ENCODE results near the gene ZFAND2A. TPM values are rescaled to one million over a fixed set of nuclear protein-coding genes. Genes with fewer than 3 reads are reported as not detected.
A peak's percentile ranks its signal among the peaks of the same experiment; 100 is the strongest.
"Not testable (repeated sequence)": the region's sequence is repeated elsewhere in the genome, so short reads cannot be mapped to it uniquely, and the experiment has no call there.

ZFAND2A gene, protein sequence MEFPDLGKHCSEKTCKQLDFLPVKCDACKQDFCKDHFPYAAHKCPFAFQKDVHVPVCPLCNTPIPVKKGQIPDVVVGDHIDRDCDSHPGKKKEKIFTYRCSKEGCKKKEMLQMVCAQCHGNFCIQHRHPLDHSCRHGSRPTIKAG
- total RNA-seq: 10 to 100 TPM; 29.4 to 34.6 TPM

DNA sequence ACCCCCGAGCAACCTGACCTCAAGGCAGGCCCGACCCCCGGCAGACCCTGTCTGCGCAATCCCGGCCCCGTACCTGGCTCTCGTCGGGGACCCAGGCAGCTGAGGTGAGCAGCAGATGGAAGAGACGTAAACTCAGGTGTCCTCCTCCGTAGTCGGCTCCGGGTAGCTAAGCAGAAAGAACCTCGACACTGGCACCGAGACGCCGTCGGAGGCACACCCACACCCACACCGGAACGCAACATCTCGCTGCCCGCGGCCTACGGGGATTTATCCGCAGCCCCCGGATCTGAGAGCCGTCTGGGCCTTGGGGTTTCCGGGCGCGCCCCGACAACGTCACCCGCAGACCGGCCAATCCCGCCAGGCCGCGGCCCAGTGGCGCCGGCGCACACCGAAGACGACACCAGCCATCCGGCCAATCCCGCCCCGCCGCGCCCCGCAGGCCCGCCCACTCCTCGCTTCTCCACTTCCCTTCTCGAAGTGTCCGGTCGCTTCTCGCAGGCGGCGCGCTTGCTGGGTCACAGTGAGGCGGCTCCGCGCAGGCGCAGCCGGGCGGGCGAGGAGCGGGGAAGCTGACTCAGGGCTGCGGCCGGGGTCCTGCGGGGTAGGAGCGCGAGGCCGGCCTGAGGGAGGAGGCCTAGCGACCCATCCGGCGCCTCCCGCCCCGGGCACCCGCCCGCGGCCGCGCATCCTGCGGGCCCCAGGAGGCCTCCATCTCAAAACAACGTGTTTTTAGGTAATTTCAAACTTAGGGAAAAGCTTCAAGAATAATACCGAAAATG, at the start of gene ZFAND2A:
ZFAND2A (minus strand) TSS at position 306 of the 779 bp plus-strand sequence. CDS start 1,984 bp downstream, outside the sequence.
- Mint-ChIP-seq H3K27ac (peak within 1 kb of the TSS; percentile 85), H3K9me3 (no peaks in the 10 kb centered on the region), H3K36me3 (ENCODE audit: low read depth) (peaks cover 32% of the 10 kb centered on the region), H3K4me1 (peaks cover 37% of the 10 kb centered on the region), H3K27me3 (no peaks in the 10 kb centered on the region), H3K4me3 (peak within 1 kb of the TSS; percentile 84)
- peak; percentile 99 for DNase-seq
- ChIA-PET POLR2A (interaction anchor here (0.8 to 4.3 kb wide), 17 partner anchors 8 to 328 kb away, joined by 3 to 37 read pairs (median 5); partner anchors contain the start of genes COX19 and GPR146), CTCF (interaction anchor here (0.8 to 6.8 kb wide), 6 partner anchors 10 to 95 kb away, joined by 3 to 37 read pairs (median 4); a partner anchor contains a TSS)

DNA sequence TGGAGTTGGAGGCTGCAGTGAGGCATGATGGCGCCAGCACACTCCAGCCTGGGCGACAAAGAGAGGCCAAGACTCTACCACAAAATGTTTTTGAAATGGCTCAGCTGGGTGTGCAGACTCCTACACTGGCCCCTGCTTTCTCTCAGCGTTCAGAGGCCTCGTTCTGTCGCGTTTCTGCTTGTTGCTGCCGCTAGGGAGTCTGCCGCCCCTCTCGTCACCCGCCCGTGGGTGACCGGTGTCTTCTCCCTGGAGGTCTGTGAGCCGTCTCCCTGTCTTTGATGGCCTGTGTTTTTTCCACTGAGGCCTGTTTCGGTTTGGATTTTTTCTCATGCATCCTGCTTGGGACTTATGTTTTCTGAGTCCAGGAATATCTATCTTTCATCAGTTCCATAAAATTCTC, 49.1 kb upstream of the ZFAND2A start:
- no peaks in the 10 kb centered on the region for H3K4me1 Mint-ChIP-seq
- ChIA-PET POLR2A (no interaction called here), CTCF (no interaction called here)
- H3K27me3 Mint-ChIP-seq: peaks cover 30% of the 10 kb centered on the region
- H3K27ac Mint-ChIP-seq: no peak overlapping the region
- no peak overlapping the region for H3K4me3 Mint-ChIP-seq
- no peaks in the 10 kb centered on the region for H3K9me3 Mint-ChIP-seq
- no peaks in the 10 kb centered on the region for H3K36me3 Mint-ChIP-seq (ENCODE audit: low read depth)
- DNase-seq: no peak

- H3K9me3 Mint-ChIP-seq; H3K27ac Mint-ChIP-seq; CTCF ChIA-PET; H3K36me3 Mint-ChIP-seq (ENCODE audit: low read depth); H3K4me1 Mint-ChIP-seq; DNase-seq; H3K4me3 Mint-ChIP-seq; POLR2A ChIA-PET: not testable (repeated sequence)
- peaks cover 19% of the 10 kb centered on the region for H3K27me3 Mint-ChIP-seq
Observed at GRCh38 chr7:1205742-1206141, 45.7 kb upstream of the ZFAND2A start.

DNA sequence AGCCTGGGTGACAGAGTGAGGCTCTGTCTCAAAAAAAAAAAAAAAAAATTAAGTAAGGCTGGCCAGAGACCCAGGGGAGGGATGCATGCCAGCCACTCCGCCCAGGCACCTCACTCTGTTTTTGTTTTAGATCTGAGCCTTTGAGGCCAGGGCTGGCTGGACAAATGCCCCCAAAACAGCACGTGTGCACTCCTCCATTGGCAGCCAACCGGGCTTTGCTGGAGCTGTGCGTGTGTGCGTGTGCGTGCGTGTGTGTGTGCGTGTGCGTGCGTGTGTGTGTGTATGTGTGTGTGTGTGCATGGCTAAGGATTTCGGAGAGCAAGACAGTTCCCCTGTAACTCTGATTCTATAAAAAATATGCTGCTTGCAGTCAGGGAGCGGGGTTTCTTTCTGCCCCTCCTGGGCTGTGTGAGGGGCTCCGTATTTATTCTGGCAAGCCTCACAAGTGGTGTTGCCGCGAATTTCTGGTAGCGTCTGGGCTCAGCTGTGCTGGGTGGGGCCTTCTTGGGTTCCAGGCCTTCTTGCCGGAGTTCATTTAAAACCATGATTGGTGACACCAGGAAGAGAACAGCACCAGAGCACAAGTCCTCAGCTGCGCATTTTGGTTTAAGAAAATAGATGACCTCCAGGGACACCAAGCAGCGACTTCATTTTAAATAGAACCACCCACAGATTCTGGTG, 44.6 kb upstream of the ZFAND2A start:
- H3K27me3 Mint-ChIP-seq: peaks cover 10% of the 10 kb centered on the region
- CTCF ChIA-PET: no interaction called here
- no peak overlapping the region for H3K4me3 Mint-ChIP-seq
- no peaks in the 10 kb centered on the region for H3K36me3 Mint-ChIP-seq (ENCODE audit: low read depth)
- H3K9me3 Mint-ChIP-seq: no peaks in the 10 kb centered on the region
- POLR2A ChIA-PET: no interaction called here
- H3K27ac Mint-ChIP-seq: no peak overlapping the region
- no peaks in the 10 kb centered on the region for H3K4me1 Mint-ChIP-seq
- DNase-seq: no peak

GRCh38 chr7:1202914-1203313, 42.9 kb upstream of the ZFAND2A start:
- H3K36me3 Mint-ChIP-seq (ENCODE audit: low read depth); H3K9me3 Mint-ChIP-seq; H3K4me3 Mint-ChIP-seq; DNase-seq; H3K27ac Mint-ChIP-seq; POLR2A ChIA-PET; H3K27me3 Mint-ChIP-seq; CTCF ChIA-PET; H3K4me1 Mint-ChIP-seq: not testable (repeated sequence)

DNA sequence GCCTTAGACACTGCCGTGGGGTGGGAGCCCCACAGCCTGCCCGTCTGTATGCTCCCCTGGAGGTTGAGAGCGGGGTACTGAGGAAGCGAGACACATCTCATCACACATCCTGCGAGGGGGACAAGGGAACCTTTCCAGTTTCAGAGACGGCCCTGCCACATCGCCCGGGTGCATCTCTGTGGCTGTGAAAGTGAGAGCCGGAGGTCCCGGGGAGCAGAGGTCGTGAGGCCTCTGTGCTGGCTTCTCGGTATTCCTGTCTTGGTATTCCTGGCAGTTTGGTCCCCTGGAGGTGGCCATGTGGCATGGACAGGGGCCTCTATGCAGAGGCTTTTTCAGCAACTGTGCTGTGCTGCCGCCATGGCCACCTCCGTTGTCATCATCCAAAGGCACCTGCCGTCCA, 41.9 kb upstream of the ZFAND2A start:
- Mint-ChIP-seq H3K27me3 (peaks cover 4% of the 10 kb centered on the region), H3K36me3 (ENCODE audit: low read depth) (no peaks in the 10 kb centered on the region), H3K4me1 (no peaks in the 10 kb centered on the region), H3K4me3 (no peak overlapping the region), H3K27ac (no peak overlapping the region), H3K9me3 (no peaks in the 10 kb centered on the region)
- ChIA-PET CTCF (no interaction called here), POLR2A (no interaction called here)
- DNase-seq: no peak

- DNase-seq: no peak
- H3K4me3 Mint-ChIP-seq: no peak overlapping the region
- POLR2A ChIA-PET: no interaction called here
- H3K27me3 Mint-ChIP-seq: peaks cover 6% of the 10 kb centered on the region
- H3K9me3 Mint-ChIP-seq: no peaks in the 10 kb centered on the region
- no peaks in the 10 kb centered on the region for H3K36me3 Mint-ChIP-seq (ENCODE audit: low read depth)
- H3K4me1 Mint-ChIP-seq: no peaks in the 10 kb centered on the region
- H3K27ac Mint-ChIP-seq: no peak overlapping the region
- CTCF ChIA-PET: no interaction called here
Observed at GRCh38 chr7:1200045-1200444, 40.0 kb upstream of the ZFAND2A start.

DNA sequence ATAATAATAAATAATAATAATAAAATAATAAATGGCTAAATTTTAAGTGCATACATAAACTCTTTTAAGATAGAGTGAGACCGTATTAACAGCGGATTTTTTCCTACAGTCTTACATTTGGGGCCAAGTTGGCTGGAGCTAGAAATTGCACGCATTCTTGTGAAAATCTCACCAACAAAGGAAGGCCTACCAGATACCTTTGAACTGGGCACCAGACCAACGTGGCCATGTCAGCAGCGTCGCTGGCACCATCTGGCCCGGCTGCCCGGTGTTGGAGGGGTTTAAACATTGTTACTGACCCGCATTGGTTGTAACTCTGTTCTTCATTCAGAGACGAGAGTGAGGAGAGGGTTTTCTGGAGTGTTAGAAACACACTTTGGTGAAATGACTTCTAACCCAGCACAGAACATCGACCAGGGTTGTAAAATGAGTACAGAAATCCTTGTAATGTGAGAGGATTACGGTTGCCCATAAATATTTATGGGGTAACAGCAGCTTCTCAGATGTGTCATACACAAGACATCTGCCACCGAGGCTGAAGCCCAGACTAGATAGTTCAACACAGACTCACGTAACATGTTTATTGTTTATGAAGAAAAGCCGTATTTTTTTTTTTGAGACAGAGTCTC, 38.1 kb upstream of the ZFAND2A start:
- H3K4me3 Mint-ChIP-seq: no peak overlapping the region
- no peaks in the 10 kb centered on the region for H3K9me3 Mint-ChIP-seq
- no peak for DNase-seq
- H3K27ac Mint-ChIP-seq: no peak overlapping the region
- ChIA-PET CTCF (no interaction called here), POLR2A (no interaction called here)
- peaks cover 7% of the 10 kb centered on the region for H3K27me3 Mint-ChIP-seq
- no peaks in the 10 kb centered on the region for H3K36me3 Mint-ChIP-seq (ENCODE audit: low read depth)
- peaks cover 7% of the 10 kb centered on the region for H3K4me1 Mint-ChIP-seq

GRCh38 chr7:1196950-1197349, 37.0 kb upstream of the ZFAND2A start:
- ChIA-PET POLR2A (no interaction called here), CTCF (no interaction called here)
- Mint-ChIP-seq H3K27ac (no peak overlapping the region), H3K27me3 (peaks cover 7% of the 10 kb centered on the region), H3K4me1 (peaks cover 18% of the 10 kb centered on the region), H3K9me3 (no peaks in the 10 kb centered on the region), H3K36me3 (ENCODE audit: low read depth) (peaks cover 5% of the 10 kb centered on the region), H3K4me3 (no peak overlapping the region)
- no peak for DNase-seq

DNA sequence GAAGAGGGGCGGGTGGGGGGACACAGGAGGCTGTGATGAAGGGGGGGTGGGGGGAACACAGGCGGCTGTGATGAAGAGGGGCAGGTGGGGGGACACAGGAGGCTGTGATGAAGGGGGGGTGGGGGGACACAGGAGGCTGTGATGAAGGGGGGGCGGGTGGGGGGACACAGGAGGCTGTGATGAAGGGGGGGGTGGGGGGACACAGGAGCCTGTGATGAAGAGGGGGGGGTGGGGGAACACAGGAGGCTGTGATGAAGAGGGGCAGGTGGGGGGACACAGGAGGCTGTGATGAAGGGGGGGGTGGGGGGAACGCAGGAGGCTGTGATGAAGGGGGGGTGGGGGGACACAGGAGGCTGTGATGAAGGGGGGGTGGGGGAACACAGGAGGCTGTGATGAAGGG, 36.4 kb upstream of the ZFAND2A start:
- DNase-seq; H3K9me3 Mint-ChIP-seq; H3K36me3 Mint-ChIP-seq (ENCODE audit: low read depth); H3K27me3 Mint-ChIP-seq; H3K4me3 Mint-ChIP-seq; H3K27ac Mint-ChIP-seq; CTCF ChIA-PET; POLR2A ChIA-PET: not testable (repeated sequence)
- H3K4me1 Mint-ChIP-seq: peaks cover 23% of the 10 kb centered on the region

- ChIA-PET CTCF (interaction anchor here (1.5 to 6.3 kb wide), 5 partner anchors 10 to 239 kb away, joined by 5 to 55 read pairs (median 8); no protein-coding TSS in a partner anchor), POLR2A (interaction anchor here (0.9 to 1.1 kb wide), 2 partner anchors 18 to 34 kb away, joined by 3 read pairs; partner anchors contain the start of gene ZFAND2A)
- Mint-ChIP-seq H3K4me3 (no peak overlapping the region), H3K9me3 (no peaks in the 10 kb centered on the region), H3K27ac (peak overlapping the region; percentile 38), H3K27me3 (peaks cover 11% of the 10 kb centered on the region), H3K4me1 (peaks cover 30% of the 10 kb centered on the region), H3K36me3 (ENCODE audit: low read depth) (peaks cover 15% of the 10 kb centered on the region)
- DNase-seq: peak; percentile 70
Observed at GRCh38 chr7:1193593-1194424, 33.8 kb upstream of the ZFAND2A start.

- Mint-ChIP-seq H3K4me1 (peaks cover 32% of the 10 kb centered on the region), H3K36me3 (ENCODE audit: low read depth) (peaks cover 17% of the 10 kb centered on the region), H3K4me3 (peak overlapping the region; percentile 78), H3K27ac (peak overlapping the region; percentile 93), H3K27me3 (peaks cover 16% of the 10 kb centered on the region), H3K9me3 (no peaks in the 10 kb centered on the region)
- peak; percentile 49 for DNase-seq
- ChIA-PET POLR2A (interaction anchor here (1.1 to 2.1 kb wide), 5 partner anchors 9 to 217 kb away, joined by 3 to 10 read pairs (median 7); partner anchors contain the start of genes COX19 and ZFAND2A), CTCF (interaction anchor here (0.7 to 6.3 kb wide), 10 partner anchors 9 to 240 kb away, joined by 3 to 55 read pairs (median 6); partner anchors contain the start of gene ZFAND2A)
Observed at GRCh38 chr7:1192171-1192676, 32.2 kb upstream of the ZFAND2A start.

Data from activated CD4-positive, alpha-beta memory T cell treated with anti-CD3 and anti-CD28 coated beads, Interleukin-2, amount 10 ng/mL, durations not matched to agents 7 days and 5 days (primary cell).